Skeletal muscle satellite cell (primary cell): Measurements from ENCODE around the gene RAD51B.

Experiments
- H3K27me3 ChIP-seq: 2 replicates; pipeline ENCODE4 v1.7.0; 2013; ENCODE audit warnings: low read length; ENCODE audit not compliant: control insufficient read depth, insufficient read depth
- H3K36me3 ChIP-seq: 2 replicates; pipeline ENCODE4 v1.7.0; 2013; ENCODE audit warnings: mild to moderate bottlenecking, control low read depth, low read length; ENCODE audit not compliant: insufficient read depth
- H3K4me1 ChIP-seq: 2 replicates; pipeline ENCODE4 v1.7.0; 2013; ENCODE audit warnings: low read length; ENCODE audit not compliant: control insufficient read depth, insufficient read depth
- H3K4me2 ChIP-seq: 2 replicates; pipeline ENCODE4 v1.7.0; 2013; ENCODE audit warnings: mild to moderate bottlenecking, low read length
- H3K4me3 ChIP-seq: 2 replicates; pipeline ENCODE4 v1.7.0; 2013; ENCODE audit warnings: low read length
- H3K9ac ChIP-seq: 2 replicates; pipeline ENCODE4 v1.7.0; 2013; ENCODE audit warnings: mild to moderate bottlenecking, low read depth, low read length, moderate library complexity
- H3K9me3 ChIP-seq: replicated peaks from 2 replicates; pipeline ENCODE4 v1.7.0; 2013; ENCODE audit warnings: mild to moderate bottlenecking, control low read depth, low read length

RAD51B gene

DNA sequence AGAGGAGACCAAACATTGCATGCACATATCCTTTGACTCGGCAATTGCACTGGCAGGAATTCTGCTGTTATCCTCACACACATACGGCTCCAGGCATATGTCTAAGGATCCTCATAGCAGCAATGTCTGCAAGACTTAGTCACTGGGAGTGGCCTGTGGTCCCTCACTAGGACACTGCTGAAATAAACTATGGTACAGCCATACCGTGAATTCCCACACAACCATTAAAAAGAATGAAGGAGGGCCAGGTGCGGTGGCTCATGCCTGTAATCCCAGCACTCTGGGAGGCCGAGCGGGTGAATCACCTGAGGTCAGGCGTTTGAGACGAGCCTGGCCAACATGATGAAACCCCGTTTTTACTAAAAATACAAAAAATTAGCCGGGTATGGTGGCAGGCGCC is 868.2 kb downstream of the RAD51B start:
- Histone ChIP-seq H3K9ac (peak overlapping the region; percentile 65), H3K4me2 (no peak overlapping the region), H3K9me3 (no peaks in the 10 kb centered on the region), H3K4me3 (no peak overlapping the region), H3K4me1 (peaks cover 81% of the 10 kb centered on the region), H3K36me3 (no peaks in the 10 kb centered on the region), H3K27me3 (no peaks in the 10 kb centered on the region)

DNA sequence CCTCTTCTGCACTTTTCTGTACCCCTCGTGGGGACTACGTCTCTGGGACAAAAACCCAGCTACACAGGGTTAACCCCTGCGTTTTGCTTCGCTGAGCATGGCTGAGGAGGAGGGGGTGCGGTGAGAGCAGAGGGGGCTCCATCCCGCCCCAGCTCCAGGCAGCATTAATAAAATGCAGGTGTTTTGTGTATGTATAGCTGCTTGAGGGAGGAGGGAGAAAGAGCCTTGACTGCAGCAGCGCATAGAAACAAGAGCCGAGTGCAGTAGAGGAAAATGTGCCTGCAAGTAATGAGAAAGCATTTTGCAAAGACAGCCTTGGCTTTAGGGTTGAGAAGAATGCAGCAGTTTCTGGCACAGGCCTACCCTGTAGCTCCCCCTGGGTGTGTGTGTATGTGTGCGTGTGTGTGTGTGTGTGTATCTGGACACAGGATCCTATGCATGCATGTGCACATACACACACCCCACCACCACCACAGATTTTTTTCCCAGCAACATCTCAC is 869.3 kb downstream of the RAD51B start:
- Histone ChIP-seq H3K27me3 (no peaks in the 10 kb centered on the region), H3K9me3 (no peaks in the 10 kb centered on the region), H3K4me1 (peaks cover 83% of the 10 kb centered on the region), H3K4me2 (no peak overlapping the region), H3K36me3 (no peaks in the 10 kb centered on the region), H3K4me3 (no peak overlapping the region), H3K9ac (peak overlapping the region; percentile 65)

DNA sequence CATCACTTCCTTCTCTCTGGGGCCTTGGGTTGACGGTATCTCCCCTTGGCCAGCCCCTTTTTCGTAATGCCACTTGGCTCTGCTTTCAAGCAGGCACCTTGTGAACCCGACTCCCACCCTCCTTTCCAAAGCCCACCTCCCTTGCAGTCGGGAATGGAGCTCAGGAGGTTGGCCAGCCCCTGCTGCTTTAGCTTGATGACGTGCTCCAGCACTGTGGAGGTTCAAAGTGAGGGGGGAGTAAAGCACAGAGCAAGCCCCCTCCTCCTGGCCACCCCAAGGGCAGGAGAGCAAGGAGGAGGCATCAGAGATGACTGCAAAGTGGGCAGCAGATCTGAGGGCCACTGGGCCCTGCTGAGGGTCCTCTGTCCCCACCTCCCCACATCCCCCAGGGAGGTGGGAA is 869.9 kb downstream of the RAD51B start:
- Histone ChIP-seq H3K4me3 (no peak overlapping the region), H3K9ac (peak overlapping the region; percentile 58), H3K4me1 (peaks cover 83% of the 10 kb centered on the region), H3K36me3 (no peaks in the 10 kb centered on the region), H3K4me2 (no peak overlapping the region), H3K9me3 (no peaks in the 10 kb centered on the region), H3K27me3 (no peaks in the 10 kb centered on the region)

GRCh38 chr14:68690089-68690958 is 870.7 kb downstream of the RAD51B start:
- H3K4me1 ChIP-seq = peaks cover 81% of the 10 kb centered on the region
- H3K4me2 ChIP-seq = no peak overlapping the region
- no peaks in the 10 kb centered on the region for H3K36me3 ChIP-seq
- no peaks in the 10 kb centered on the region for H3K27me3 ChIP-seq
- H3K9ac ChIP-seq = peak overlapping the region; percentile 58
- no peak overlapping the region for H3K4me3 ChIP-seq
- H3K9me3 ChIP-seq = no peaks in the 10 kb centered on the region

GRCh38 chr14:68691031-68691791 is 871.6 kb downstream of the RAD51B start:
- Histone ChIP-seq H3K36me3 (no peaks in the 10 kb centered on the region), H3K4me2 (no peak overlapping the region), H3K9ac (peak overlapping the region; percentile 58), H3K27me3 (no peaks in the 10 kb centered on the region), H3K4me3 (no peak overlapping the region), H3K9me3 (no peaks in the 10 kb centered on the region), H3K4me1 (peaks cover 80% of the 10 kb centered on the region)

GRCh38 chr14:68691792-68692118 is 872.2 kb downstream of the RAD51B start:
- Histone ChIP-seq H3K9ac (no peak overlapping the region), H3K4me3 (no peak overlapping the region), H3K4me1 (peaks cover 81% of the 10 kb centered on the region), H3K27me3 (no peaks in the 10 kb centered on the region), H3K36me3 (no peaks in the 10 kb centered on the region), H3K9me3 (no peaks in the 10 kb centered on the region), H3K4me2 (no peak overlapping the region)

DNA sequence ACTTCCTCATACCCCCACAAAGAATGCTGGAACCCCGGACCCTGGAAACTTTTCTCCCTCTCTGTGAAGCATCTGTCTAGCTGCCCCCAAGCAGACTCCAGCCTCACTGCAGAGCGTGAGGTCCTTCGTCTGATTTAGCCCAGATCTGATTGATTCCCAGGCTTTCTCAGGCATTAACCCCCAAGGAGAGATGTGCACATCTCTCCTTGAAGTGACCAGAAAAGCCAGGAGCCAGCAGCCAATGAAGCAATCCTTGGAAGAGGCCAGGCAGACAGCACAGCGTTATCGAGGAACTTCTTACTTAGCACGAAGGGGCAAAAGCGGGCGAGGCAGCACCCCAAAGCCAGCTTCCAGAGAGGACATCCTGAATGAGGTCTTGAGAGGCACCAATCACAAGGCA is 872.6 kb downstream of the RAD51B start:
- no peaks in the 10 kb centered on the region for H3K27me3 ChIP-seq
- H3K9me3 ChIP-seq = no peaks in the 10 kb centered on the region
- H3K4me1 ChIP-seq = peaks cover 77% of the 10 kb centered on the region
- H3K9ac ChIP-seq = peak overlapping the region; percentile 82
- H3K36me3 ChIP-seq = no peaks in the 10 kb centered on the region
- H3K4me2 ChIP-seq = no peak overlapping the region
- no peak overlapping the region for H3K4me3 ChIP-seq

DNA sequence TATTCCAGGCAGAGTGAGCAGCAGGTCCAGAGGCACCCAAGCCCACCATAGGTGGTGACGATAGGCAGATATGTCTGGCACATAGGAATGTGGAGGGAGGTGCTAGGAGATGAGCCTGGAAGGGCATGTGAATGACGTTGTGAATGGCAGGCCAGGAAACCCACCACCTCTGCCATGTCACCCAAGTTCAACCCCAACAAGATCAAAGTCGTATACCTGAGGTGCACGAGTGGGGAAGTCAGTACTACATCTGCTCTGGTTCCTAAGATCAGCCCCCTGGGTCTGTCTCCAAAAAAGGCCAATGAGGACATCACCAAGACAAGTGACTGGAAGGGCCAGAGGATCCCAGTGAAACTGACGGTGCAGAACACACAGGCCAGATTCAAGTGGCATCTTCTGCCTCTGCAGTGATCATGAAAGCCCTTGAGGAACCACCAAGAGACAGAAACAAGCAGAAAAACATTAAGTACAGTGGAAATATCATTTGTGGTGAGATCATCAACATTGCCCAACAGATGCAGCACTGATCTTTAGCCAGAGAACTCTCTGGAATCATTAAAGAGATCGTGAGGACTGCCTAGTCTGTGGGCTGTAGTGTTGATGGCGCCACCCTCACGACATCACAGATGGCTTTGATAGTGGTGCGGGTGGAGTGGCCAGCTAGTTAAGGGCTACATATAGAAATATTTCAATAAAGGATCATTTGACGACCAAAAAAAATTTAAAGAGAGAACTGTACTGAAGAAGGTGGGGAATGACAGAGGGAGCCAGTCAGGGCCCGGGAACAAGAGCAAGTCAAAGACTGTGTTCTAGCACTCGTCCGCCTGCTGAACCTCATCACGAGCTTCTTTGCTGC is 873.6 kb downstream of the RAD51B start:
- Histone ChIP-seq H3K4me1 (peaks cover 68% of the 10 kb centered on the region), H3K27me3 (no peaks in the 10 kb centered on the region), H3K4me2 (peak overlapping the region; percentile 48), H3K36me3 (no peaks in the 10 kb centered on the region), H3K4me3 (no peak overlapping the region), H3K9ac (peak overlapping the region; percentile 82), H3K9me3 (no peaks in the 10 kb centered on the region)

DNA sequence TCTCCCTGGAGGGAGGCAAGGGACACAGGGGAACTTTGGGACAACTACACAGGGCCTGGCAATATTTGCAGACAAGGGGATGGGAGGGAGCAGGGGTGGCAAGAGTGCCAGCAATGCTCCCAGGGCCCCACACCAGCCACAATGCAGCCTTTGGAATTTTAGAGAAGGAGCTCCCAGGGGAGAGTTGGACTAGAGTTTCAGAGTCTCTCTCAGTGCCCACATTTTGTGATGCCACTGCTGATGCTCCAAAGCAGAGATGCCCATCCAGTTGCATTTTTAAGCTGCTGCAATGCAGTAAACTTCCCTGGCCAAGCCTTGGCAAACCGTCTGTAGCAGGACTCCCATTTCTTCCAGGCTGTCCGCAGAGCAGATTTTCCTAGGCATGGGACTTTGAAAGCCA is 874.3 kb downstream of the RAD51B start:
- Histone ChIP-seq H3K36me3 (no peaks in the 10 kb centered on the region), H3K27me3 (no peaks in the 10 kb centered on the region), H3K4me2 (peak overlapping the region; percentile 2), H3K9ac (peak overlapping the region; percentile 82), H3K4me1 (peaks cover 62% of the 10 kb centered on the region), H3K9me3 (no peaks in the 10 kb centered on the region), H3K4me3 (no peak overlapping the region)

DNA sequence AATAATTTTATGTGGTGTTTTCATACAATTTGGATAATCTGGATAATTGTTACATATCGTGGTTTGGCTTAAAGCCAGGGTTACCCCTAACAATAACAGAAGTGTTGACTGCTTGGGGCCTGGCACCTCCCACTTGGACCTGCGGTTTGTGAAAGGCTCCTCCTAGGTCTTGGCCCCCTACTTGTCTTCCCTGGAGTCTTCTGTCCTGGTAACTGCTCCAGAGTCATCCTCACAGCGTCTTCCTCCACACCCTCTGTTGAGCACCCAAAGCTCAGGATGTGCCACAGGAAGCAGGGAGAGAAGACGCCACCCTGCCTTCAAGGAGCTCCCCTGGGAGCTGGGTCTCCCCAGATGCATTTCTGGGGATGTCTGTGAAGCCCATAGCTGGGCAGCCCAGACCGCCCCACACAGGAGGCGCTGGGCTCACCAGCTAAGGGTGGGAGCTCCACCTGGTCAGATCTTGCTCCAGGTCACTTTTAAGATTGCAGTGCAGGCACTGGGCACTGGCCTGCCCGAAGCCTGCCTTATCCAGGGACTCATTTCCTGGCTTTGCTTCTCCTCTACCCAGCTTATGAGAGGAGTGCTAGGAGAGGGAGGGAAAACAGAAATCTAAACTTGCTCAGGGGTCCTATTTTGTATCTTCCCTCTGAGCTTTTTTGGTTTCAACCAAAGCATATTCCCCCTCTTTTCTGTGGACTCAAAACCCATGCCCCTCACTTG is 875.1 kb downstream of the RAD51B start:
- Histone ChIP-seq H3K4me2 (peak overlapping the region; percentile 26), H3K9ac (peak overlapping the region; percentile 82), H3K4me3 (no peak overlapping the region), H3K4me1 (peaks cover 56% of the 10 kb centered on the region), H3K36me3 (no peaks in the 10 kb centered on the region), H3K9me3 (no peaks in the 10 kb centered on the region), H3K27me3 (no peaks in the 10 kb centered on the region)
